GM21526 (cell line): Measurements from ENCODE around the gene VANGL1.

Experiments used
- ATAC-seq: cut with Tn5 transposase; IDR thresholded peaks from one replicate; pipeline ENCODE4 v1.9.1; 2021; ENCODE audit warnings: moderate library complexity; ENCODE audit not compliant: unreplicated experiment, low FRiP score

The VANGL1 gene

GRCh38 chr1:115728341-115728740 is 86.6 kb downstream of the VANGL1 start:
- no peak for ATAC-seq

- peak; percentile 93 for ATAC-seq
Measured at GRCh38 chr1:115729756-115730155, 88.0 kb downstream of the VANGL1 start.

- no peak for ATAC-seq
Measured at GRCh38 chr1:115732316-115732715, 90.5 kb downstream of the VANGL1 start.

- no peak for ATAC-seq
Measured at GRCh38 chr1:115740811-115741210, 99.0 kb downstream of the VANGL1 start.

GRCh38 chr1:115744646-115745275 is 103.0 kb downstream of the VANGL1 start:
- no peak for ATAC-seq

- no peak for ATAC-seq
Measured at GRCh38 chr1:115746021-115746690, 104.4 kb downstream of the VANGL1 start.
